GM23338 (cell line): ENCODE measurements around the gene LRRC25. TPM values are rescaled to one million over a fixed set of nuclear protein-coding genes. Genes with fewer than 3 reads are reported as not detected.

Experiments
- ATAC-seq: fragments of 200-7000 bp; cut with Tn5 transposase; 3 replicates; pipeline ENCODE4 v1.9.1; 2020
- DNase-seq: peaks from one replicate; pipeline ENCODE4 v3.0.0-alpha.2; 2015; ENCODE audit warnings: low spot score
- H2AFZ ChIP-seq: fragments of 200-600 bp; sonication (generic); 2 replicates; pipeline ENCODE4 v1.8.0; 2016; ENCODE audit warnings: antibody characterized with exemption, mild to moderate bottlenecking, moderate library complexity
- H3F3A ChIP-seq: fragments of 200-600 bp; sonication (generic); replicated peaks from 2 replicates; pipeline ENCODE4 v1.8.0; 2017; ENCODE audit warnings: antibody characterized with exemption, mixed run types, low read depth
- H3K27ac ChIP-seq: fragments of 200-600 bp; sonication (generic); 2 replicates; pipeline ENCODE4 v1.6.1; 2016; ENCODE audit warnings: low read depth
- H3K27me3 ChIP-seq: fragments of 200-600 bp; sonication (generic); 2 replicates; pipeline ENCODE4 v1.8.0; 2016; ENCODE audit warnings: mild to moderate bottlenecking, mixed run types, moderate library complexity; ENCODE audit not compliant: insufficient read depth
- H3K36me3 ChIP-seq: fragments of 200-600 bp; sonication (generic); 2 replicates; pipeline ENCODE4 v1.8.0; 2016; ENCODE audit warnings: mild to moderate bottlenecking; ENCODE audit not compliant: insufficient read depth
- H3K4me1 ChIP-seq: fragments of 200-600 bp; sonication (generic); 2 replicates; pipeline ENCODE4 v1.8.0; 2016; ENCODE audit warnings: mild to moderate bottlenecking, moderate library complexity; ENCODE audit not compliant: insufficient read depth
- H3K4me2 ChIP-seq: fragments of 200-600 bp; sonication (generic); 2 replicates; pipeline ENCODE4 v1.7.1; 2017; ENCODE audit warnings: mixed run types
- H3K4me3 ChIP-seq: fragments of 200-600 bp; sonication (generic); 2 replicates; pipeline ENCODE4 v1.6.1; 2016; ENCODE audit warnings: mixed run types
- H3K79me2 ChIP-seq: fragments of 200-600 bp; sonication (generic); replicated peaks from 2 replicates; pipeline ENCODE4 v1.8.0; 2017; ENCODE audit warnings: mild to moderate bottlenecking; ENCODE audit not compliant: insufficient read depth
- H3K9me2 ChIP-seq: fragments of 200-600 bp; sonication (generic); 2 replicates; pipeline ENCODE4 v1.8.0; 2017; ENCODE audit not compliant: insufficient read depth
- H4K20me1 ChIP-seq: fragments of 200-600 bp; sonication (generic); replicated peaks from 2 replicates; pipeline ENCODE4 v1.8.0; 2017; ENCODE audit warnings: mild to moderate bottlenecking; ENCODE audit not compliant: insufficient read depth
- H3K27ac Mint-ChIP-seq: 2 replicates; pipeline ENCODE4 v1.8.0; 2020; ENCODE audit warnings: inconsistent platforms, mild to moderate bottlenecking, moderate library complexity, mixed read lengths
- H3K27me3 Mint-ChIP-seq: 3 replicates; pipeline ENCODE4 v1.8.0; 2022; ENCODE audit warnings: low read depth, mild to moderate bottlenecking, moderate library complexity, mixed read lengths, inconsistent platforms; ENCODE audit not compliant: insufficient read depth, poor library complexity
- H3K36me3 Mint-ChIP-seq: 3 replicates; pipeline ENCODE4 v1.8.0; 2021; ENCODE audit warnings: low read depth, mild to moderate bottlenecking, inconsistent platforms, moderate library complexity, mixed read lengths
- H3K4me1 Mint-ChIP-seq: 3 replicates; pipeline ENCODE4 v1.8.0; 2020; ENCODE audit warnings: mild to moderate bottlenecking, inconsistent platforms, mixed read lengths
- H3K4me3 Mint-ChIP-seq: 3 replicates; pipeline ENCODE4 v1.8.0; 2021; ENCODE audit warnings: moderate library complexity, mild to moderate bottlenecking, inconsistent platforms, mixed read lengths
- H3K9me3 Mint-ChIP-seq: 3 replicates; pipeline ENCODE4 v1.8.0; 2020; ENCODE audit warnings: moderate library complexity, mild to moderate bottlenecking, inconsistent platforms, mixed read lengths
- CREB1 ChIP-seq: fragments of 250-450 bp; sonication (Bioruptor Pico); IDR thresholded peaks from 2 replicates; pipeline ENCODE4 v1.5.0; 2020; ENCODE audit warnings: low read depth, mild to moderate bottlenecking, moderate library complexity
- EZH2 ChIP-seq: fragments of 200-600 bp; sonication (generic); IDR thresholded peaks from one replicate; pipeline ENCODE4 v1.8.0; 2017; ENCODE audit warnings: antibody characterized with exemption, mild to moderate bottlenecking, low read depth; ENCODE audit not compliant: unreplicated experiment
- EZH2phosphoT487 ChIP-seq: fragments of 200-600 bp; sonication (generic); IDR thresholded peaks from one replicate; pipeline ENCODE4 v1.8.1; 2018; ENCODE audit warnings: antibody characterized with exemption; ENCODE audit not compliant: unreplicated experiment
- JUNB ChIP-seq: IDR thresholded peaks from one replicate; pipeline ENCODE4 v1.6.1; 2016; ENCODE audit warnings: antibody characterized with exemption; ENCODE audit not compliant: unreplicated experiment
- NANOG ChIP-seq: IDR thresholded peaks from 2 replicates; pipeline ENCODE4 v1.6.1; 2016; ENCODE audit warnings: antibody characterized with exemption, borderline replicate concordance
- POLR2AphosphoS5 ChIP-seq: IDR thresholded peaks from 2 replicates; pipeline ENCODE4 v1.6.1; 2016; ENCODE audit warnings: antibody characterized with exemption, low read depth
- STAT1 ChIP-seq: IDR thresholded peaks from one replicate; pipeline ENCODE4 v1.6.1; 2016; ENCODE audit warnings: antibody characterized with exemption; ENCODE audit not compliant: unreplicated experiment
- ZNF114 ChIP-seq: fragments of 250-450 bp; sonication (Bioruptor Pico); IDR thresholded peaks from 2 replicates; pipeline ENCODE4 v1.5.0; 2020; ENCODE audit warnings: mild to moderate bottlenecking, moderate library complexity
- ZNF331 ChIP-seq: fragments of 250-450 bp; sonication (Bioruptor Pico); IDR thresholded peaks from 2 replicates; pipeline ENCODE4 v1.5.0; 2020; ENCODE audit warnings: low read depth, mild to moderate bottlenecking, moderate library complexity
- polyA plus RNA-seq: library from polyadenylated mRNA; unstranded; fragments of >200 nt; fragmentation: Nextera tagmentation; extraction: Ambion mirVana; gene quantifications from 2 replicates; pipeline ENCODE4 v1.2.1, GENCODE V29; 2016
- total RNA-seq: library from RNA; depleted of rRNA; stranded (reverse); fragments of >200 nt; shearing (Covaris generic); gene quantifications from 2 replicates; pipeline ENCODE4 v1.2.3, GENCODE V29; 2014
- TF ChIP-seq, protein P1 (sequence below): IDR thresholded peaks from one replicate; pipeline ENCODE4 v1.6.1; 2018; ENCODE audit warnings: antibody characterized with exemption; ENCODE audit not compliant: unreplicated experiment
- TF ChIP-seq, protein P2 (sequence below), 2 experiments: fragments of 200-600 bp in 1 of 2; sonication (generic) in 1 of 2; conservative IDR thresholded peaks; 2 replicates each; pipeline versions ENCODE4 v1.5.1 to v1.6.1; 2016 to 2017; ENCODE audit warnings: antibody characterized with exemption in 2 of 2, low read depth in 2 of 2, mild to moderate bottlenecking in 2 of 2, moderate library complexity in 1 of 2
- TF ChIP-seq, protein P3 (sequence below): fragments of 250-450 bp; sonication (Bioruptor Pico); IDR thresholded peaks from 2 replicates; pipeline ENCODE4 v1.5.0; 2020; ENCODE audit warnings: mild to moderate bottlenecking, moderate library complexity
- TF ChIP-seq, protein P4 (sequence below): IDR thresholded peaks from 2 replicates; pipeline ENCODE4 v1.6.1; 2016; ENCODE audit warnings: antibody characterized with exemption

The LRRC25 gene
- total and polyA plus RNA-seq, 2 experiments from 2014 or later = 0.17 to 0.24 TPM

DNA sequence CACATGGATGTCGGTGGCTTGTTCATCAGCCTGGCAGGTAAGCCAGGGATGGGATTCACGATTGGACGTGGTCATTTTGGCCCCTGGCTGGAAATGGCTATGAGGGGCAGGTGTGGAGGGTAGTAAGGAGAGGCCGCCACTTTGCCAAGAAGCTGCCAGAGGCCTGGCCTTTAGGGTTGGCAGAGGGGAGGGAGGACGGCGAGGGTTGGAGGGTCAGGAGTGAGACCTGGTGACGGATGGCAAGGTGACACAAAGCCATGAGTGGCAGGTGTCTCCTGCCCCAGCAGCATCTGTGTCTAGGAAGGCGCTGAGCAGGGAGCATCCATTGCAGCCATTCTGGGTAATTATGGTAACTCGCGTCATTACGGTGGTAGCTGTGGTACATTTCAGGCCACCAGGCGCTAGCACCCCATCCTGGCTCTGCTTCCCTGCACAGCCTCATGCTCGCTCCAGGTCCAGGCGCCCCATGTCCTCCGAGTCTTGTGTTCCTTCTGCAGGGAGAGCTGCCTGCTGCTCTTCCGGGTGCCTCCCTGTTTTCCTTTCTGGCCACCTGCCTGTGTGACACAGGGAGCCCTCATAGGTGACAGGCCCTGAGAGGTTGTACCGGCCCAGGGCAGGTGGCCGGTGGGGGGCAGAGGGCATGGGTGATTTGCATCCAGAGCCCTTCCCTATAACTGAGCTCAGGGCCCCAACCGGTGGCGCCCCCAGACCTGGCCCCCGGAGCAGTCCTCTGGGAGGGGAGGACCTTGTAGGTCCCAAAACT, 26.0 kb upstream of the LRRC25 start:
- Mint-ChIP-seq H3K27ac (no peak overlapping the region), H3K27me3 (peaks cover 30% of the 10 kb centered on the region)
- no peak overlapping the region for H3K27ac ChIP-seq

More for the DNA sequence above, 26.0 kb upstream of the LRRC25 start:
- TF ChIP-seq, protein P1, sequence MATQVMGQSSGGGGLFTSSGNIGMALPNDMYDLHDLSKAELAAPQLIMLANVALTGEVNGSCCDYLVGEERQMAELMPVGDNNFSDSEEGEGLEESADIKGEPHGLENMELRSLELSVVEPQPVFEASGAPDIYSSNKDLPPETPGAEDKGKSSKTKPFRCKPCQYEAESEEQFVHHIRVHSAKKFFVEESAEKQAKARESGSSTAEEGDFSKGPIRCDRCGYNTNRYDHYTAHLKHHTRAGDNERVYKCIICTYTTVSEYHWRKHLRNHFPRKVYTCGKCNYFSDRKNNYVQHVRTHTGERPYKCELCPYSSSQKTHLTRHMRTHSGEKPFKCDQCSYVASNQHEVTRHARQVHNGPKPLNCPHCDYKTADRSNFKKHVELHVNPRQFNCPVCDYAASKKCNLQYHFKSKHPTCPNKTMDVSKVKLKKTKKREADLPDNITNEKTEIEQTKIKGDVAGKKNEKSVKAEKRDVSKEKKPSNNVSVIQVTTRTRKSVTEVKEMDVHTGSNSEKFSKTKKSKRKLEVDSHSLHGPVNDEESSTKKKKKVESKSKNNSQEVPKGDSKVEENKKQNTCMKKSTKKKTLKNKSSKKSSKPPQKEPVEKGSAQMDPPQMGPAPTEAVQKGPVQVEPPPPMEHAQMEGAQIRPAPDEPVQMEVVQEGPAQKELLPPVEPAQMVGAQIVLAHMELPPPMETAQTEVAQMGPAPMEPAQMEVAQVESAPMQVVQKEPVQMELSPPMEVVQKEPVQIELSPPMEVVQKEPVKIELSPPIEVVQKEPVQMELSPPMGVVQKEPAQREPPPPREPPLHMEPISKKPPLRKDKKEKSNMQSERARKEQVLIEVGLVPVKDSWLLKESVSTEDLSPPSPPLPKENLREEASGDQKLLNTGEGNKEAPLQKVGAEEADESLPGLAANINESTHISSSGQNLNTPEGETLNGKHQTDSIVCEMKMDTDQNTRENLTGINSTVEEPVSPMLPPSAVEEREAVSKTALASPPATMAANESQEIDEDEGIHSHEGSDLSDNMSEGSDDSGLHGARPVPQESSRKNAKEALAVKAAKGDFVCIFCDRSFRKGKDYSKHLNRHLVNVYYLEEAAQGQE = no peak
- TF ChIP-seq, protein P2, sequence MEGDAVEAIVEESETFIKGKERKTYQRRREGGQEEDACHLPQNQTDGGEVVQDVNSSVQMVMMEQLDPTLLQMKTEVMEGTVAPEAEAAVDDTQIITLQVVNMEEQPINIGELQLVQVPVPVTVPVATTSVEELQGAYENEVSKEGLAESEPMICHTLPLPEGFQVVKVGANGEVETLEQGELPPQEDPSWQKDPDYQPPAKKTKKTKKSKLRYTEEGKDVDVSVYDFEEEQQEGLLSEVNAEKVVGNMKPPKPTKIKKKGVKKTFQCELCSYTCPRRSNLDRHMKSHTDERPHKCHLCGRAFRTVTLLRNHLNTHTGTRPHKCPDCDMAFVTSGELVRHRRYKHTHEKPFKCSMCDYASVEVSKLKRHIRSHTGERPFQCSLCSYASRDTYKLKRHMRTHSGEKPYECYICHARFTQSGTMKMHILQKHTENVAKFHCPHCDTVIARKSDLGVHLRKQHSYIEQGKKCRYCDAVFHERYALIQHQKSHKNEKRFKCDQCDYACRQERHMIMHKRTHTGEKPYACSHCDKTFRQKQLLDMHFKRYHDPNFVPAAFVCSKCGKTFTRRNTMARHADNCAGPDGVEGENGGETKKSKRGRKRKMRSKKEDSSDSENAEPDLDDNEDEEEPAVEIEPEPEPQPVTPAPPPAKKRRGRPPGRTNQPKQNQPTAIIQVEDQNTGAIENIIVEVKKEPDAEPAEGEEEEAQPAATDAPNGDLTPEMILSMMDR (conservative IDR thresholded peaks at IDR 0.05; ENCODE audit: low read depth in 2 of 2) = no peak
- TF ChIP-seq EZH2phosphoT487 (no peak), NANOG (no peak), ZNF331 (no peak), STAT1 (no peak), EZH2 (no peak), POLR2AphosphoS5 (no peak), ZNF114 (CRISPR knock-in tag) (no peak), CREB1 (no peak), JUNB (no peak)
- TF ChIP-seq, protein P3, sequence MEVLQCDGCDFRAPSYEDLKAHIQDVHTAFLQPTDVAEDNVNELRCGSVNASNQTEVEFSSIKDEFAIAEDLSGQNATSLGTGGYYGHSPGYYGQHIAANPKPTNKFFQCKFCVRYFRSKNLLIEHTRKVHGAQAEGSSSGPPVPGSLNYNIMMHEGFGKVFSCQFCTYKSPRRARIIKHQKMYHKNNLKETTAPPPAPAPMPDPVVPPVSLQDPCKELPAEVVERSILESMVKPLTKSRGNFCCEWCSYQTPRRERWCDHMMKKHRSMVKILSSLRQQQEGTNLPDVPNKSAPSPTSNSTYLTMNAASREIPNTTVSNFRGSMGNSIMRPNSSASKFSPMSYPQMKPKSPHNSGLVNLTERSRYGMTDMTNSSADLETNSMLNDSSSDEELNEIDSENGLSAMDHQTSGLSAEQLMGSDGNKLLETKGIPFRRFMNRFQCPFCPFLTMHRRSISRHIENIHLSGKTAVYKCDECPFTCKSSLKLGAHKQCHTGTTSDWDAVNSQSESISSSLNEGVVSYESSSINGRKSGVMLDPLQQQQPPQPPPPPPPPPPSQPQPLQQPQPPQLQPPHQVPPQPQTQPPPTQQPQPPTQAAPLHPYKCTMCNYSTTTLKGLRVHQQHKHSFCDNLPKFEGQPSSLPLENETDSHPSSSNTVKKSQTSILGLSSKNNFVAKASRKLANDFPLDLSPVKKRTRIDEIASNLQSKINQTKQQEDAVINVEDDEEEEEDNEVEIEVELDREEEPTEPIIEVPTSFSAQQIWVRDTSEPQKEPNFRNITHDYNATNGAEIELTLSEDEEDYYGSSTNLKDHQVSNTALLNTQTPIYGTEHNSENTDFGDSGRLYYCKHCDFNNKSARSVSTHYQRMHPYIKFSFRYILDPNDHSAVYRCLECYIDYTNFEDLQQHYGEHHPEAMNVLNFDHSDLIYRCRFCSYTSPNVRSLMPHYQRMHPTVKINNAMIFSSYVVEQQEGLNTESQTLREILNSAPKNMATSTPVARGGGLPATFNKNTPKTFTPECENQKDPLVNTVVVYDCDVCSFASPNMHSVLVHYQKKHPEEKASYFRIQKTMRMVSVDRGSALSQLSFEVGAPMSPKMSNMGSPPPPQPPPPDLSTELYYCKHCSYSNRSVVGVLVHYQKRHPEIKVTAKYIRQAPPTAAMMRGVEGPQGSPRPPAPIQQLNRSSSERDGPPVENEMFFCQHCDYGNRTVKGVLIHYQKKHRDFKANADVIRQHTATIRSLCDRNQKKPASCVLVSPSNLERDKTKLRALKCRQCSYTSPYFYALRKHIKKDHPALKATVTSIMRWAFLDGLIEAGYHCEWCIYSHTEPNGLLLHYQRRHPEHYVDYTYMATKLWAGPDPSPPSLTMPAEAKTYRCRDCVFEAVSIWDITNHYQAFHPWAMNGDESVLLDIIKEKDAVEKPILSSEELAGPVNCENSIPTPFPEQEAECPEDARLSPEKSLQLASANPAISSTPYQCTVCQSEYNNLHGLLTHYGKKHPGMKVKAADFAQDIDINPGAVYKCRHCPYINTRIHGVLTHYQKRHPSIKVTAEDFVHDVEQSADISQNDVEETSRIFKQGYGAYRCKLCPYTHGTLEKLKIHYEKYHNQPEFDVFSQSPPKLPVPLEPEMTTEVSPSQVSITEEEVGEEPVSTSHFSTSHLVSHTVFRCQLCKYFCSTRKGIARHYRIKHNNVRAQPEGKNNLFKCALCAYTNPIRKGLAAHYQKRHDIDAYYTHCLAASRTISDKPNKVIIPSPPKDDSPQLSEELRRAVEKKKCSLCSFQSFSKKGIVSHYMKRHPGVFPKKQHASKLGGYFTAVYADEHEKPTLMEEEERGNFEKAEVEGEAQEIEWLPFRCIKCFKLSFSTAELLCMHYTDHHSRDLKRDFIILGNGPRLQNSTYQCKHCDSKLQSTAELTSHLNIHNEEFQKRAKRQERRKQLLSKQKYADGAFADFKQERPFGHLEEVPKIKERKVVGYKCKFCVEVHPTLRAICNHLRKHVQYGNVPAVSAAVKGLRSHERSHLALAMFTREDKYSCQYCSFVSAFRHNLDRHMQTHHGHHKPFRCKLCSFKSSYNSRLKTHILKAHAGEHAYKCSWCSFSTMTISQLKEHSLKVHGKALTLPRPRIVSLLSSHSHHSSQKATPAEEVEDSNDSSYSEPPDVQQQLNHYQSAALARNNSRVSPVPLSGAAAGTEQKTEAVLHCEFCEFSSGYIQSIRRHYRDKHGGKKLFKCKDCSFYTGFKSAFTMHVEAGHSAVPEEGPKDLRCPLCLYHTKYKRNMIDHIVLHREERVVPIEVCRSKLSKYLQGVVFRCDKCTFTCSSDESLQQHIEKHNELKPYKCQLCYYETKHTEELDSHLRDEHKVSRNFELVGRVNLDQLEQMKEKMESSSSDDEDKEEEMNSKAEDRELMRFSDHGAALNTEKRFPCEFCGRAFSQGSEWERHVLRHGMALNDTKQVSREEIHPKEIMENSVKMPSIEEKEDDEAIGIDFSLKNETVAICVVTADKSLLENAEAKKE = no peak
- TF ChIP-seq, protein P4, sequence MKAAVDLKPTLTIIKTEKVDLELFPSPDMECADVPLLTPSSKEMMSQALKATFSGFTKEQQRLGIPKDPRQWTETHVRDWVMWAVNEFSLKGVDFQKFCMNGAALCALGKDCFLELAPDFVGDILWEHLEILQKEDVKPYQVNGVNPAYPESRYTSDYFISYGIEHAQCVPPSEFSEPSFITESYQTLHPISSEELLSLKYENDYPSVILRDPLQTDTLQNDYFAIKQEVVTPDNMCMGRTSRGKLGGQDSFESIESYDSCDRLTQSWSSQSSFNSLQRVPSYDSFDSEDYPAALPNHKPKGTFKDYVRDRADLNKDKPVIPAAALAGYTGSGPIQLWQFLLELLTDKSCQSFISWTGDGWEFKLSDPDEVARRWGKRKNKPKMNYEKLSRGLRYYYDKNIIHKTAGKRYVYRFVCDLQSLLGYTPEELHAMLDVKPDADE = no peak
- Histone ChIP-seq H4K20me1 (peaks cover 6% of the 10 kb centered on the region; the same call in 1 of the 2 replicates), H3K27me3 (peaks cover 26% of the 10 kb centered on the region), H3K79me2 (no peaks in the 10 kb centered on the region), H3K4me1 (peaks cover 10% of the 10 kb centered on the region; the same call in 1 of the 2 replicates), H3K4me3 (no peak overlapping the region), H3F3A (peaks cover 5% of the 10 kb centered on the region), H3K4me2 (no peak overlapping the region), H3K36me3 (no peaks in the 10 kb centered on the region), H3K9me2 (no peaks in the 10 kb centered on the region), H2AFZ (no peak overlapping the region)
- Mint-ChIP-seq H3K4me1 (peaks cover 32% of the 10 kb centered on the region), H3K9me3 (no peaks in the 10 kb centered on the region), H3K4me3 (peak overlapping the region; percentile 24; the same call in 1 of the 3 replicates), H3K36me3 (no peaks in the 10 kb centered on the region)
- ATAC-seq (no peak), DNase-seq (no peak)
